Natural killer cell (primary cell): Measurements from ENCODE around the gene UTS2R. TPM values are rescaled to one million over a fixed set of nuclear protein-coding genes. Genes with fewer than 3 reads are reported as not detected.
"Not testable (repeated sequence)": the region's sequence is repeated elsewhere in the genome, so short reads cannot be mapped to it uniquely, and the experiment has no call there.

Source experiments
- ATAC-seq, 3 donors: fragments of 150-1000 bp in 2 of 3; fragments of 200-7000 bp in 1 of 3; cut with Tn5 transposase; 1 replicate in 1 of 3; 2 replicates in 2 of 3; pipeline ENCODE4 v1.10.0; 2021; ENCODE audit warnings: mild to moderate bottlenecking in 2 of 3, moderate library complexity in 2 of 3
- DNase-seq, 2 donors: peaks; one replicate each; pipeline versions ENCODE4 v3.0.0 to v3.0.0-alpha.2; 2013 to 2021; ENCODE audit warnings: mixed read lengths in 1 of 2
- H3K27ac ChIP-seq: one replicate; pipeline ENCODE4 v1.5.1; 2013; ENCODE audit warnings: mild to moderate bottlenecking, low read length
- H3K27me3 ChIP-seq: one replicate; pipeline ENCODE4 v1.6.1; 2013; ENCODE audit warnings: low read length; ENCODE audit not compliant: control insufficient read depth, insufficient read depth
- H3K36me3 ChIP-seq: one replicate; pipeline ENCODE4 v1.6.1; 2013; ENCODE audit warnings: low read length; ENCODE audit not compliant: control insufficient read depth, insufficient read depth
- H3K4me1 ChIP-seq: one replicate; pipeline ENCODE4 v1.6.1; 2013; ENCODE audit warnings: low read length; ENCODE audit not compliant: control insufficient read depth, insufficient read depth
- H3K4me3 ChIP-seq: one replicate; pipeline ENCODE4 v1.5.1; 2013; ENCODE audit warnings: low read length
- H3K9me3 ChIP-seq: one replicate; pipeline ENCODE4 v1.6.1; 2013; ENCODE audit warnings: low read length; ENCODE audit not compliant: control insufficient read depth, insufficient read depth
- H3K27ac Mint-ChIP-seq, 2 donors: one replicate each; pipeline ENCODE4 v1.8.0; 2022; ENCODE audit warnings: mild to moderate bottlenecking in 2 of 2, mixed read lengths in 2 of 2, moderate library complexity in 1 of 2
- H3K27me3 Mint-ChIP-seq, 2 donors: one replicate each; pipeline ENCODE4 v1.8.0; 2022; ENCODE audit warnings: low read depth in 2 of 2, mixed read lengths in 2 of 2
- H3K36me3 Mint-ChIP-seq: one replicate; pipeline ENCODE4 v1.8.0; 2022; ENCODE audit warnings: mixed read lengths
- H3K4me1 Mint-ChIP-seq, 2 donors: one replicate each; pipeline ENCODE4 v1.8.0; 2022; ENCODE audit warnings: mixed read lengths in 2 of 2
- H3K4me3 Mint-ChIP-seq: one replicate; pipeline ENCODE4 v1.8.0; 2022; ENCODE audit warnings: mild to moderate bottlenecking, moderate library complexity, mixed read lengths
- H3K9me3 Mint-ChIP-seq, 2 donors: one replicate each; pipeline ENCODE4 v1.8.0; 2022; ENCODE audit warnings: mixed read lengths in 2 of 2
- CTCF ChIP-seq: fragments of 200-600 bp; IDR thresholded peaks from one replicate; pipeline ENCODE4 v1.8.0; 2022; ENCODE audit warnings: antibody characterized with exemption
- WGBS: methylation state at CpG from one replicate; pipeline ENCODE4 v1.1.7; 2013; ENCODE audit warnings: missing lambda C conversion rate; ENCODE audit not compliant: insufficient coverage; 5-methylcytosine and 5-hydroxymethylcytosine counted together
- intact Hi-C: fragments of 100-400 bp; cut with micrococcal nuclease; formaldehyde crosslinking; loops from one replicate; pipeline ENCODE4 v1.14.2; 2022
- total RNA-seq, 4 donors: library from RNA; stranded (reverse); fragments of 120-200 nt in 1 of 4; gene quantifications; one replicate each; pipeline versions ENCODE4 v1.2.3 to v1.2.4, GENCODE V29; 2013 to 2022

Gene UTS2R
- total RNA-seq, 3 donors from 2014 or later (not counting 1 experiment from before 2014, with no cell fraction given): 0.28 TPM; not detected in 2

- TF ChIP-seq CTCF: no peak
- Histone ChIP-seq H3K36me3 (no peaks in the 10 kb centered on the region), H3K9me3 (no peaks in the 10 kb centered on the region), H3K27me3 (peaks cover 27% of the 10 kb centered on the region), H3K27ac (no peak overlapping the region), H3K4me1 (peaks cover 10% of the 10 kb centered on the region), H3K4me3 (no peak overlapping the region)
- Mint-ChIP-seq H3K4me1 (peaks cover 7 to 9% of the 10 kb centered on the region in 2 donors), H3K4me3 (no peak overlapping the region), H3K9me3 (no peaks in the 10 kb centered on the region), H3K27ac (no peak overlapping the region), H3K27me3 (peaks cover 25 to 37% of the 10 kb centered on the region in 2 donors), H3K36me3 (no peaks in the 10 kb centered on the region)
- DNase-seq (no peak), ATAC-seq (no peak)
- intact Hi-C loops: no loop called here
- 35% methylated on average over 41 of the region's 41 CpGs for WGBS
Observed at GRCh38 chr17:82372249-82373071, 895 bp downstream of the UTS2R start.

GRCh38 chr17:82373072-82373452, 1.5 kb downstream of the UTS2R start:
- H3K4me3 Mint-ChIP-seq, H3K4me1 Mint-ChIP-seq, DNase-seq, H3K9me3 ChIP-seq, ATAC-seq, H3K36me3 Mint-ChIP-seq, H3K9me3 Mint-ChIP-seq, H3K27ac Mint-ChIP-seq, H3K36me3 ChIP-seq, H3K4me3 ChIP-seq, intact Hi-C loops, H3K27ac ChIP-seq: not testable (repeated sequence)
- 87% methylated on average over 10 of the region's 10 CpGs for WGBS
- H3K4me1 ChIP-seq: peaks cover 10% of the 10 kb centered on the region
- H3K27me3 ChIP-seq: peaks cover 27% of the 10 kb centered on the region
- H3K27me3 Mint-ChIP-seq: peaks cover 25 to 31% of the 10 kb centered on the region in 2 donors

- Histone ChIP-seq H3K36me3 (no peaks in the 10 kb centered on the region), H3K27me3 (peaks cover 27% of the 10 kb centered on the region), H3K9me3 (no peaks in the 10 kb centered on the region), H3K4me1 (peaks cover 10% of the 10 kb centered on the region), H3K27ac (no peak overlapping the region), H3K4me3 (no peak overlapping the region)
- H3K27ac Mint-ChIP-seq: no peak overlapping the region
- H3K4me1 Mint-ChIP-seq: peaks cover 7 to 9% of the 10 kb centered on the region in 2 donors
- ATAC-seq (no peak), DNase-seq (no peak)
- no peaks in the 10 kb centered on the region for H3K36me3 Mint-ChIP-seq
- intact Hi-C loops: no loop called here
- peaks cover 28% of the 10 kb centered on the region in 2 donors for H3K27me3 Mint-ChIP-seq
- no peak for TF ChIP-seq CTCF
- no peak overlapping the region for H3K4me3 Mint-ChIP-seq
- no peaks in the 10 kb centered on the region for H3K9me3 Mint-ChIP-seq
- WGBS: 88% methylated on average over 37 of the region's 37 CpGs
Observed at GRCh38 chr17:82373731-82374625, 2.4 kb downstream of the UTS2R start.
